Activated CD4-positive, CD25-positive, alpha-beta regulatory T cell treated with anti-CD3 and anti-CD28 coated beads, Interleukin-2, amount 50 U/mL, for 16 hours (primary cell): ENCODE results near the gene IMMP2L.
"Not testable (repeated sequence)": the region's sequence is repeated elsewhere in the genome, so short reads cannot be mapped to it uniquely, and the experiment has no call there.

Source experiments
- DNase-seq: peaks from one replicate; pipeline ENCODE4 v3.0.0-alpha.2; 2020; ENCODE audit warnings: low read depth, low spot score

IMMP2L gene

GRCh38 chr7:111509288-111509687 is 53.0 kb downstream of the IMMP2L start:
- no peak for DNase-seq

DNA sequence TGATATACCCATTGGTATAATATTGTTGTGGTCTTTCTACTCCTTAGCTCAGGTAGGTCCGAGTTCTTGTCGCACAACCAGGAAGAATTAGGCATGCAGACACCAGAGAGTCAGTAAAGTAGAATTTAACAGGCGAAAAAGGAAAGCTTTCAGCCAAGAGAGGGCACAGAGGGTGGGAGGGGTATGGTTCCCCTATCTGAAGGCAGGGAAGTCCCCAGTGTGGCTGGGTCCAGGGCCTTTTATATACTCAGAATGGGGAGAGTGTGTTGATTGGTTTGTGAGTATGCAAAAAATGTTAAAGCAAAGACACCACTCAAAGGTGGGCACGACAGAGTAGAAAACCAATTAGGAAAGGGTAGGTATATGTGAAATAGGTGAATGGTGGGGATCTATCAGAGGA is 53.9 kb downstream of the IMMP2L start:
- no peak for DNase-seq

DNA sequence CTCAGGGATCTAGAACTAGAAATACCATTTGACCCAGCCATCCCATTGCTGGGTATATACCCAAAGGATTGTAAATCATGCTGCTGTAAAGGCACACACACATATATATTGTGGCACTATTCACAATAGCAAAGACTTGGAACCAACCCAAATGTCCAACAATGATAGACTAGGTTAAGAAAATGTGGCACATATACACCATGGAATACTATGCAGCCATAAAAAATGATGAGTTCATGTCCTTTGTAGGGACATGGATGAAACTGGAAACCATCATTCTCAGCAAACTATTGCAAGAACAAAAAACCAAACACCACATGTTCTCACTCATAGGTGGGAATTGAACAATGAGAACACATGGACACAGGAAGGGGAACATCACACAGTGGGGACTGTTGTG is 56.9 kb downstream of the IMMP2L start:
- DNase-seq, result not testable (repeated sequence)

GRCh38 chr7:111501799-111502198 is 60.5 kb downstream of the IMMP2L start:
- not testable (repeated sequence) for DNase-seq

- no peak for DNase-seq
These were observed 63.3 kb downstream of the IMMP2L start for GRCh38 chr7:111499027-111499426.

GRCh38 chr7:111498391-111499007 is 63.8 kb downstream of the IMMP2L start:
- no peak for DNase-seq

DNA sequence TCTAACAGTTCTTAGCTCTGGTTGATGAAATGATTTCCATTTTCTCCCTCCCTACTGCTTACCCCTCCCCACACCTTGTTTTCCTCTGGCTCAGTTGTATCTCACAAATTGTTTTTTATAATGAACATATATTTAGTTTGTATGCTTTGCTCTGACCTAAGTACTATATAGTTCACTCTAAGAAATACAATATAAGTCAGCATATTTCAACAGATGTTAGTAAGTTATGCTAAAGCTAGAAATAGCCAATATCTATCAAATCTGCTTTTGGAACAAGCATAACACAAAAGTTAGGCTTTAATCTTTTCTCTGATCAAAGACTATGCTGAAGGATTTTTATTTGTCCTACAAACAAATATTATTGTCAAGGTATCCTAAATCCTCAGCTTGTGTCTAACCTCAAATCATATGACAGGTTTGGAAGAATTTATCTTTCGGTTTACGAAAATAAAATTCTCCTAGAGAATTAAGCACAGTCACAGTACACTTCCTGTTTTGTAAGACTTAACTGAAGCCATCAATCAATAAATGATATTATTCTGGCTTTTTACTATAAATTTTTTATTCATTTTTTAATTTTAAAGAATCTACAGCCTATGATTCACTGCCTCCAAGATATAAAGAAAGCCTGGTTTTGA is 67.0 kb downstream of the IMMP2L start:
- no peak for DNase-seq

DNA sequence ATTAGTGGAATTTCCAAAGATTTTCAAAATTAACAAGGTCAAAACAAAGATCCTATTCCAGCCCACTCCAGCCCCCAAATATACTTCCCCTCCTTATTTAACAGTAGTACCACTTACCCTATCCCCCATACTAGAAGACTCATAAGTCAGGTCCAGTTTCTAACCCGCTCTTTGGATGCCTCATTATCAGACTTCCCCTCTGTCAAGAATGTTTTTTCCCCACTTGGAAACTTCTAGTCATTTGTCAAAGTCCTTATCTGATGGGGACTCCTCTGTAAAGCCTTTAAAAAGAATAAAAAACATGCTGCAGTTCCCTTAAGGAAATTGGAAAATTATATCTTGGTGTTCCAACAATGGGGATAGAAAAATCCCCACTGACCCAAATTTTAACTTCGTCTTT is 70.1 kb downstream of the IMMP2L start:
- DNase-seq, result no peak

DNA sequence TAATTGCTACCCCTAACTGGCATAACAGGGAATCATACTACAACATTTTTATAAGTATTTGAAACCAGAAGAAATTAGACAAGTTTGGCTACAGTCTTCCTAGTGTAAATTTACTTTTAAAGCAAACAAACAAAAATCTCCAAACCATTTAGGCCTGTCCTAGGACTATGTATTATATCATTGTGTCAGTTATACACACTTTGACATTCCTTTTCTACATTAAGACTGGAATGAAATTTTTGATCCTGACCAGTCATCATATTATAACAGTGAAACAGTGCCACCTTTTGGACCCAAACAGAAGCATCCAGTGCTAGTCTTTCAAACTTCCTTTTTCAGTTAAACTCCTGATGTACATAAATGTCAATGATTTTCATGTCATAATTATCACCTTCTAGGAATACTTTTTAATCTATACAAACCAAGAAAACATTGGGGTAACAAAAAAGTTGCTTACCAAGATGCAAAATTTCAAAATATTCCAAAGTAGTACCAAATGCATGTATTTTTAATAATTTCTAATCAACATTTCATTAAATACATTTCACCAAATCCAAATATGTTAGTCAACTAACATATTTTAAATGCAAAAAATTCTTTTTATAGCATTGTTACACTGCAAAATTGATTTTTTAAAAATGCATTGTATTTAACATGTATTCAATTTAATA is 75.7 kb downstream of the IMMP2L start:
- DNase-seq, result no peak

GRCh38 chr7:111485701-111486380 is 76.5 kb downstream of the IMMP2L start:
- DNase-seq, result no peak

DNA sequence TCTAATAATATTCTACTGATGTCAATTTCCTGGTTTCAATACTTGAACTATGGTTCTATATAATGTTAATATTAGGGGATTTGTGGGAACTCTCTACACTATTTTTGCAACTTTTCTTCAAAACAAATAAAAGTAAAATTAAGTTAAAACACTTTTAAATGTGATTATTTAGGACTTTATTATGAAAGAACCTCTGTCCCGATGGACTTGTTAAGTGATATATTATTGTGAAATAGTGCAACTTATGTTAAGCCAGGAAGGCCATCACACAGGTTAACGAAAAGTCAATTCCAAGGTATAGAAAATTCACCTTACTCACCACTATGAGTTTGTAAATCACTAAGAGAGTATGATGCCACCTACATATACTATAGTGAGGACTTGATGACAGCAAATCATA is 79.2 kb downstream of the IMMP2L start:
- no peak for DNase-seq

DNA sequence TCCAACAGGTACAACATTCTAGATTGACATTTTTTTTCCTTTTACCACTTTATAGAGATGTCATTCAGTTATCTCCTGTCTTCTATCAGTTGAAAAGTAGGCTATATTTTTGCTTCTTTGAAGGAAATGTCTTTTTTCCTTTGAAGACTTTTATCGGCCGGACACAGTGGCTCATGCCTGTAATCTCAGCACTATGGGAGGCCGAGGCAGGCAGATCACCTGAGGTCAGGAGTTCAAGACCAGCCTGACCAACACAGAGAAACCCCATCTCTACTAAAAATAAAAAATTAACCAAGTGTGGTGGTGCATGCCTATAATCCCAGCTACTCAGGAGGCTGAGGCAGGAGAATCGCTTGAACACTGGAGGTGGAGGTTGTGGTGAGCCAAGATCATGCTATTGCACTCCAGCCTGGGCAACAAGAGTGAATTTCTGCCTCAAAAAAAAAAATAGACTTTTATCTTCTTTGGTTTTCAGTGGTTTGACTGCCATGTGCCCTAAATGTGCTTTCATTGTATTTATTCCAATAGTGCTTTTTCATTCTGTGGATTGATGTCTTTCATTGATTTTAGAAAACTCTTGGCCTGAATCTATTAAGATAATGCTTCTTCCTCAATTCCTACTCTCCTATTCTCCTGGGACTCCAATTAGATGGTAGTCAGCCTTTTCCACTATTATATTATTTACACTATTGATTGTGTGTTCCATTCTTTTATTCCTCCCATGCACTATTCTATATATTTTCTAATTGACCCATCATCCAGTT is 84.6 kb downstream of the IMMP2L start:
- no peak for DNase-seq

DNA sequence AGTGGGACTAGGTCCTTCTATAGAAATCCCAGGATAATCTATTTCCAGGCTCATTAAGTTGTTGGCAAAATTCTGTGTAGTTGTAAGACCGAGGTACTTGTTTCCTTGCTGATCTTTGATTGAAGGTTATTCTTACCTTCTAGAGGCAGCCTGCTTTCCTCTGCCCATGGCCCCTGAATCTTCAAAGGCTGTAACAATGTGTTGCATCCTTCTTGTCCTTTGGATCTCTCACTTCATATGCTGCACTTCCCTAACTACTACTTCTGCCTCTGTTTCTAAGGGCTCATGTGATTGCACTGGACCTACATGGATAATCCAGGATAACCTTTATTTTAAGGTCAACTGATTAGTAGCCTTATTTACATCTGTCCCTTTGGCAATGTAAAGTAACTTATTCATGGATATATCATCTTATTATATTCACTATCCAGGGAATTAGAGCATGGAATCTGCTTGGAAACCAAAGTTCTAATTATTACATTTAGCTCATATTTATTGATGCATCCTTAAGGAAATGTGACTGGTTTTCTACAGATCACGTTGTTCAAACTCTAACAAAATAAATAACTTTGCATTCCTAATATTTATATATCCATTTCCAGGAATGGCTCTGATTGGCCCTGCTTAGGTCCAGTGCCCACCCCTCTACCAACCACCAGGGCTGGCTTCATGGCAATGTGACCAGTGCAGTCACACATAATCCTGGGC is 85.6 kb downstream of the IMMP2L start:
- no peak for DNase-seq

DNA sequence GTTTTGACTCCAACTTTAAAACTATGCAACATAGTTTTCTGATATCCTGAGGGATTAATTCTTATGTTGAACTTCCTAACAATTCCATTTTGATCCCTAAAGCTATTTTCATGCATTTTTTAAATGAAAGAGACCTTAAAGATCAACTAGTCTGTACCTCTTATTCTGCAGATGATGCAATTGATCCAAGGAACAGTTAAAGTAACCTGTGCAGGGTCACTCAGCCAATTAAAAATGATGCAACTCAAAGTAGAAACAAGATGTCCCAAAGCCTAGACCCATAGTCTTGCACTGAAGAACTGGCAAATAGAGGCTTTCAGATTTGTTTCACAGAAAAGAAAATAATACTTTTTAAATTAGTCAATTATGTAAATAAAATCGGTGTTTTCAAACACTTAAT is 86.3 kb downstream of the IMMP2L start:
- no peak for DNase-seq

DNA sequence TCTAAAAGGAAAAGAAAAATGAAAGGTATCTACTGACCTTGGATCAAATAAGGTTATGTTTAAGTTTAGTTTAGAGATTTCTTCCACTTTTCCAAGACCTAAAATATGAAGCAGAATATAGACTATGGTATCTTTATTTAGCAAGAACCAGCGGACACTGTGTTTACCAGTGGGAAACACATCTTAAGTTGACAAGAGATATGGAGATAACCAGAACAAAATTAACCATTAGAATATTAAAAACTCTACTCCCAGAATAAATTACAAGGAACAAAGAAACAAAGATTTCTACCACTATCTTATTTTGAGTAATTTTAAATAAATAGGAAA is 86.9 kb downstream of the IMMP2L start:
- DNase-seq, result no peak

DNA sequence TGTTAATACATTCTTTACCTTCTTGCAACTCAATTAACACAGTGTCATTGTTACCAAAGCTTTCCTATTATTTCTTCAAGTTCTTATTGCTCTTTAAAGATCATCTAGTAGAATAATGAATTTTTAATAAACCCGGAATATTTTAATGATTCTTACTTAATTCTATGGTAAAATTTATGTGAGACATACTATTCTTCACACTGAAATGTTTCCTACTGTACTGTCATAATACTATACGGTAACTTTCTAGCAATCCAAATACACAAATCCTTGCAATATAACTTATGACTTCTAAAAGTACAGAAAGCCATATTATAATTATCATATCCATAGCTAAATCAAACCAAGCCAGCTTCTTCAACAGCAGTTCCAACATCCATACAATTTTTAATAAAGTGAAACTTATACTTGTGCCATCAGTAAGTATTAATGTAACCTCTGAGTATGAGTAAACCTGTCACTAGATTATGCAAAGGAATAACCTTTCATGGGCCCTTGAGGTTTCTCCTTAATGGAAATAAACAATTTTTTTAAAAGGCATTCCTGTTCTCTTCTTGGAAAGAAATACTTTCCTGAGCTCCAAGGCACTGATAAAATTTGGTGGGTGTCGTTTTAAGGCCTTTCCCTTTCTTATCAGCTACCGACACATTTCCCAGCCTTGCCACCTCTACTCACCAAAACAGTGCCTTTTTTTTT is 87.4 kb downstream of the IMMP2L start:
- DNase-seq, result no peak

GRCh38 chr7:111473449-111474198 is 88.7 kb downstream of the IMMP2L start:
- DNase-seq, result no peak

DNA sequence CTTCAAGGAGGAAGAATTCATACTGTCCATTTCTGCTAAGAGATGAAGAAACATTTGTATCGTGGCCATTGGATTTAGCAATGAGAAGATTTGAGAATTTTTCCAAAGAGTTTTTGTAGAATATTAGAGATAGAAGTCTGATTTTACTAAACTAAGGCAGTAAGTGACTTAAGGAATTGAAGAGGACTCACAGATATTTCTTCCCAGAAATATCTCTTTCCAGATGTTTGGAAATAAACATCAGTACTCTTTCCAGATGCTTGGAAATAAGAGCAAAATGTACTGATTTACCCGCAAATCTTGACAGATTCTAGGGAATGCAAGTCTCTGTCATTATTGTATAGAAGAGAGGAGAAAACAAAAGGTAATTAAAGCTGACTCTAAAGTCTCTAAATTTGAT is 91.3 kb downstream of the IMMP2L start:
- no peak for DNase-seq

DNA sequence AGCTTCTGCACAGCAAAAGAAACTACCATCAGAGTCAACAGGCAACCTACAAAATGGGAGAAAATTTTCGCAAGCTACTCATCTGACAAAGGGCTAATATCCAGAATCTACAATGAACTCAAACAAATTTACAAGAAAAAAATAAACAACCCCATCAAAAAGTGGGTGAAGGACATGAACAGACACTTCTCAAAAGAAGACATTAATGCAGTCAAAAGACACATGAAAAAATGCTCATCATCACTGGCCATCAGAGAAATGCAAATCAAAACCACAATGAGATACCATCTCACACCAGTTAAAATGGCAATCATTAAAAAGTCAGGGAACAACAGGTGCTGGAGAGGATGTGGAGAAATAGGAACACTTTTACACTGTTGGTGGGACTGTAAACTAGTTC is 92.4 kb downstream of the IMMP2L start:
- DNase-seq, result not testable (repeated sequence)

GRCh38 chr7:111465774-111466173 is 96.5 kb downstream of the IMMP2L start:
- not testable (repeated sequence) for DNase-seq
